Mesenchymal stem cell (in vitro differentiated cells and primary cell): ENCODE measurements around the gene HARBI1. TPM values are rescaled to one million over a fixed set of nuclear protein-coding genes. Genes with fewer than 3 reads are reported as not detected.

Experiments
- DNase-seq: peaks from one replicate; pipeline ENCODE4 v3.0.0-alpha.2; 2013
- H2AFZ ChIP-seq: one replicate; pipeline ENCODE4 v1.6.1; 2013; ENCODE audit warnings: low read depth, mild to moderate bottlenecking, control low read depth, inconsistent platforms, low read length, moderate library complexity
- H2AK5ac ChIP-seq: 2 replicates; pipeline ENCODE4 v1.6.1; 2013; ENCODE audit warnings: low read length, moderate library complexity, mild to moderate bottlenecking, inconsistent platforms; ENCODE audit not compliant: severe bottlenecking
- H2BK120ac ChIP-seq: one replicate; pipeline ENCODE4 v1.6.1; 2013; ENCODE audit warnings: low read depth, mild to moderate bottlenecking, inconsistent platforms, low read length, moderate library complexity
- H2BK12ac ChIP-seq, 2 experiments: one replicate each; pipeline ENCODE4 v1.6.1; 2013; ENCODE audit warnings: inconsistent platforms in 2 of 2, low read length in 2 of 2, mild to moderate bottlenecking in 2 of 2, moderate library complexity in 2 of 2, control low read depth in 1 of 2
- H2BK15ac ChIP-seq: one replicate; pipeline ENCODE4 v1.6.1; 2013; ENCODE audit warnings: mild to moderate bottlenecking, low read depth, inconsistent platforms; ENCODE audit not compliant: poor library complexity, severe bottlenecking
- H2BK5ac ChIP-seq: 2 replicates; pipeline ENCODE4 v1.6.1; 2013; ENCODE audit warnings: low read depth, mild to moderate bottlenecking, low read length, control low read depth, inconsistent platforms; ENCODE audit not compliant: poor library complexity, severe bottlenecking
- H3K14ac ChIP-seq, 2 experiments: one replicate each; pipeline ENCODE4 v1.6.1; 2013; ENCODE audit warnings: inconsistent platforms in 2 of 2, low read length in 2 of 2, control low read depth in 1 of 2, mild to moderate bottlenecking in 1 of 2, moderate library complexity in 1 of 2
- H3K18ac ChIP-seq, 2 experiments: one replicate each; pipeline ENCODE4 v1.6.1; 2013; ENCODE audit warnings: inconsistent platforms in 2 of 2, low read length in 2 of 2, control low read depth in 1 of 2, low read depth in 1 of 2, mild to moderate bottlenecking in 1 of 2
- H3K23ac ChIP-seq, 2 experiments: one replicate each; pipeline ENCODE4 v1.6.1; 2013; ENCODE audit warnings: inconsistent platforms in 2 of 2, low read length in 2 of 2, mild to moderate bottlenecking in 2 of 2, moderate library complexity in 2 of 2, control low read depth in 1 of 2
- H3K27ac ChIP-seq: 2 replicates; pipeline ENCODE4 v1.5.1; 2013; ENCODE audit warnings: mild to moderate bottlenecking, moderate library complexity, low read length, control low read depth, inconsistent platforms; ENCODE audit not compliant: poor library complexity, severe bottlenecking
- H3K27me3 ChIP-seq, 2 experiments: 2 replicates each; pipeline versions ENCODE4 v1.6.1 to v1.7.0; 2013; ENCODE audit warnings: low read length in 2 of 2, mild to moderate bottlenecking in 2 of 2, moderate library complexity in 2 of 2, control low read depth in 1 of 2, inconsistent platforms in 1 of 2; ENCODE audit not compliant: control insufficient read depth in 1 of 2, insufficient read depth in 1 of 2
- H3K36me3 ChIP-seq, 2 experiments: 2 replicates each; pipeline versions ENCODE4 v1.6.1 to v1.7.0; 2013; ENCODE audit warnings: low read length in 2 of 2, control low read depth in 1 of 2, inconsistent platforms in 1 of 2, low read depth in 1 of 2, mild to moderate bottlenecking in 1 of 2; ENCODE audit not compliant: insufficient read depth in 2 of 2, control insufficient read depth in 1 of 2
- H3K4ac ChIP-seq, 2 experiments: one replicate each; pipeline ENCODE4 v1.6.1; 2013; ENCODE audit warnings: inconsistent platforms in 2 of 2, low read length in 2 of 2, mild to moderate bottlenecking in 2 of 2, moderate library complexity in 2 of 2, control low read depth in 1 of 2, low read depth in 1 of 2
- H3K4me1 ChIP-seq: 2 replicates; pipeline ENCODE4 v1.6.1; 2013; ENCODE audit warnings: low read depth, low read length, control low read depth; ENCODE audit not compliant: control insufficient read depth, insufficient read depth
- H3K4me2 ChIP-seq: 2 replicates; pipeline ENCODE4 v1.6.1; 2013; ENCODE audit warnings: low read length, mild to moderate bottlenecking, inconsistent platforms; ENCODE audit not compliant: poor library complexity, severe bottlenecking
- H3K4me3 ChIP-seq, 2 experiments: 2 replicates each; pipeline versions ENCODE4 v1.5.1 to v1.7.0; 2013; ENCODE audit warnings: low read length in 2 of 2, mild to moderate bottlenecking in 2 of 2, control low read depth in 1 of 2, low read depth in 1 of 2; ENCODE audit not compliant: insufficient read depth in 1 of 2
- H3K79me1 ChIP-seq: replicated peaks from 2 replicates; pipeline ENCODE4 v1.6.1; 2013; ENCODE audit warnings: mild to moderate bottlenecking, control low read depth, low read length, inconsistent platforms; ENCODE audit not compliant: poor library complexity, severe bottlenecking
- H3K9ac ChIP-seq: 2 replicates; pipeline ENCODE4 v1.7.0; 2013; ENCODE audit warnings: mild to moderate bottlenecking, low read length, moderate library complexity
- H3K9me3 ChIP-seq: 2 replicates; pipeline ENCODE4 v1.7.0; 2013; ENCODE audit warnings: mild to moderate bottlenecking, low read length; ENCODE audit not compliant: control insufficient read depth
- H4K8ac ChIP-seq: one replicate; pipeline ENCODE4 v1.6.1; 2013; ENCODE audit warnings: inconsistent platforms, mild to moderate bottlenecking, low read length, moderate library complexity
- H4K91ac ChIP-seq: one replicate; pipeline ENCODE4 v1.6.1; 2013; ENCODE audit warnings: mild to moderate bottlenecking, low read length, inconsistent platforms
- WGBS: methylation state at CpG from one replicate; pipeline ENCODE4 v1.1.7; 2013; ENCODE audit warnings: mixed read lengths; 5-methylcytosine and 5-hydroxymethylcytosine counted together
- polyA plus RNA-seq, 2 experiments: library from polyadenylated mRNA; stranded (reverse); fragments of 200-250 nt; gene quantifications; one replicate each; pipeline ENCODE4 v1.2.3, GENCODE V29; 2013

Gene HARBI1
- polyA plus RNA-seq (2013, experiment 1 of 2), result 3.6 TPM
- 3.3 TPM for polyA plus RNA-seq (2013, experiment 2 of 2)

- Histone ChIP-seq H4K91ac (peak within 1 kb of the TSS; percentile 99), H2BK12ac (peak within 1 kb of the TSS in 1 of 2 experiments; percentile 18), H3K79me1 (peaks cover 14% of the 10 kb centered on the region), H2BK5ac (peak within 1 kb of the TSS; percentile 82), H3K18ac (peak within 1 kb of the TSS; percentile 95 to 98), H3K14ac (peak within 1 kb of the TSS; percentile 86 to 87), H2BK120ac (no peak within 1 kb of the TSS), H3K4me3 (peak within 1 kb of the TSS; percentile 100), H3K36me3 (peaks cover 11 to 16% of the 10 kb centered on the region in 2 experiments), H3K4me2 (peak within 1 kb of the TSS; percentile 81), H2AK5ac (peak within 1 kb of the TSS; percentile 87), H3K9ac (peak within 1 kb of the TSS; percentile 100), H2BK15ac (peak within 1 kb of the TSS; percentile 80), H3K27ac (peak within 1 kb of the TSS; percentile 92), H3K27me3 (no peaks in the 10 kb centered on the region), H2AFZ (peak within 1 kb of the TSS; percentile 94), H3K23ac (peak within 1 kb of the TSS in 1 of 2 experiments; percentile 99), H4K8ac (peak within 1 kb of the TSS; percentile 100), H3K9me3 (no peaks in the 10 kb centered on the region), H3K4ac (peak within 1 kb of the TSS; percentile 94 to 99), H3K4me1 (peaks cover 7% of the 10 kb centered on the region)
- WGBS, result under 1% methylated on average over 50 of the region's 72 CpGs
- peak; percentile 90 for DNase-seq
These were observed at the start of gene HARBI1, which contains the start of gene ATG13 for GRCh38 chr11:46617134-46617971. HARBI1 (minus strand) TSS chr11:46617227; CDS start chr11:46616237, 990 bp downstream. ATG13 (plus strand) TSS chr11:46617553; CDS start chr11:46644292, 26,739 bp downstream.

DNA sequence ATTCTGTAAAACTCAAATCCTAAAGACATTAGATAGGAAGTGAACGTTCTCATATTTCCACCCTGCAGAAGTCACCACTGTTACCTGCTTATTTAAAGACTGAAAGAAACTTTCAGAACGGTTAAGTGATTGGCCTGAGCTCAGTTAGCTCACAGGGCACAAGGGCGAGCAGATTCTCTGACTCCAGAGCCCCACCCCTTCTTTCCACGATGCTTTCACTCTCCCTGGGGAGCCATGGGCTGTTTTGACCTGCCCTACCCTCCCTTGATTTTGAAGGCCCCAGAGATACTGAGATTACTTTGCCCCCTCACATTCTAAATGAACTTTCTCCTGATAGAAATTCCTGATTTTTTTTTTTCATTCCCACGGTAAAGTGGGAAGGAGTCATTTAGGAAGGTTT, 49.5 kb upstream of the HARBI1 start:
- peak overlapping the region; percentile 20 for H3K9ac ChIP-seq
- H2BK12ac ChIP-seq, result no peak overlapping the region
- WGBS, result 68% methylated on average over 4 of the region's 5 CpGs
- no peaks in the 10 kb centered on the region for H3K27me3 ChIP-seq
- H2AFZ ChIP-seq, result no peak overlapping the region
- H2BK15ac ChIP-seq, result no peak overlapping the region
- no peak overlapping the region for H2AK5ac ChIP-seq
- H4K91ac ChIP-seq, result no peak overlapping the region
- H2BK5ac ChIP-seq, result no peak overlapping the region
- H2BK120ac ChIP-seq, result no peak overlapping the region
- no peak overlapping the region for H3K18ac ChIP-seq
- H3K27ac ChIP-seq, result no peak overlapping the region
- H3K9me3 ChIP-seq, result no peaks in the 10 kb centered on the region
- no peak overlapping the region for H3K14ac ChIP-seq
- peaks cover 1% of the 10 kb centered on the region for H3K4me1 ChIP-seq
- no peak overlapping the region for H3K23ac ChIP-seq
- peaks cover 5% of the 10 kb centered on the region for H3K79me1 ChIP-seq
- H3K4me2 ChIP-seq, result no peak overlapping the region
- H3K4me3 ChIP-seq, result no peak overlapping the region
- DNase-seq, result no peak
- H3K36me3 ChIP-seq, result peaks cover 64 to 90% of the 10 kb centered on the region in 2 experiments
- H3K4ac ChIP-seq, result no peak overlapping the region
- H4K8ac ChIP-seq, result no peak overlapping the region

GRCh38 chr11:46665356-46665755, 48.3 kb upstream of the HARBI1 start:
- no peak overlapping the region for H4K8ac ChIP-seq
- H3K9ac ChIP-seq, result no peak overlapping the region
- no peak overlapping the region for H3K27ac ChIP-seq
- no peak overlapping the region for H2AK5ac ChIP-seq
- H3K14ac ChIP-seq, result no peak overlapping the region
- H3K79me1 ChIP-seq, result peaks cover 5% of the 10 kb centered on the region
- DNase-seq, result no peak
- 100% methylated on average over 1 of the region's 1 CpG for WGBS
- H3K27me3 ChIP-seq, result no peaks in the 10 kb centered on the region
- H2BK120ac ChIP-seq, result no peak overlapping the region
- H3K36me3 ChIP-seq, result peaks cover 68 to 83% of the 10 kb centered on the region in 2 experiments
- no peak overlapping the region for H3K18ac ChIP-seq
- no peak overlapping the region for H2BK15ac ChIP-seq
- H3K9me3 ChIP-seq, result no peaks in the 10 kb centered on the region
- no peak overlapping the region for H3K4me2 ChIP-seq
- no peak overlapping the region for H2AFZ ChIP-seq
- H2BK12ac ChIP-seq, result no peak overlapping the region
- no peak overlapping the region for H2BK5ac ChIP-seq
- H3K23ac ChIP-seq, result no peak overlapping the region
- H3K4ac ChIP-seq, result no peak overlapping the region
- H3K4me1 ChIP-seq, result peaks cover 3% of the 10 kb centered on the region
- no peak overlapping the region for H3K4me3 ChIP-seq
- no peak overlapping the region for H4K91ac ChIP-seq

DNA sequence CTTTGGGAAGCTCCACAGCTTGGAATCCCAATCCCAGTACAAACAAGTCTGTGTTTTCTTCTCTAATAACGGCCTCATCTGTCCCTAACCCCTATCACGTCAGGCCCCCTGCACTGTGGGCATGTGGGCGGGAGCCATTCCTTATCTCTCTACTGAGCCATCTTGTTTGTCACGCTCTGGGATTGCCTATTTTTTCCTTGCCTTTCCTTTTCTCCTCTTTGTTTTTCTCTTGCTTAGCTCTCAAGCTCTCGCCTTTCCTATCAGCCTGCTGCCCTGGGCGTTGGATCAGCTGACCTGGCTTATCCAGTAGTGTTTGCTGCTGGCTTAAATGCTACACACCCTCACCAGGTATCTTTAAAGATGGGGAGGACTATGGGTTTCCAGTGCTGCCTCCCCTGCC, 47.6 kb upstream of the HARBI1 start:
- H3K4ac ChIP-seq, result no peak overlapping the region
- H2AFZ ChIP-seq, result no peak overlapping the region
- H3K4me1 ChIP-seq, result peaks cover 3% of the 10 kb centered on the region
- H4K8ac ChIP-seq, result no peak overlapping the region
- no peak overlapping the region for H3K18ac ChIP-seq
- 77% methylated on average over 6 of the region's 6 CpGs for WGBS
- H2AK5ac ChIP-seq, result no peak overlapping the region
- no peaks in the 10 kb centered on the region for H3K9me3 ChIP-seq
- no peak overlapping the region for H3K4me2 ChIP-seq
- no peaks in the 10 kb centered on the region for H3K27me3 ChIP-seq
- no peak overlapping the region for H2BK15ac ChIP-seq
- no peak overlapping the region for H3K14ac ChIP-seq
- H4K91ac ChIP-seq, result no peak overlapping the region
- H2BK120ac ChIP-seq, result no peak overlapping the region
- no peak overlapping the region for H3K4me3 ChIP-seq
- no peak overlapping the region for H2BK12ac ChIP-seq
- H3K23ac ChIP-seq, result no peak overlapping the region
- peaks cover 5% of the 10 kb centered on the region for H3K79me1 ChIP-seq
- no peak overlapping the region for H2BK5ac ChIP-seq
- H3K36me3 ChIP-seq, result peaks cover 63 to 78% of the 10 kb centered on the region in 2 experiments
- no peak overlapping the region for H3K9ac ChIP-seq
- no peak overlapping the region for H3K27ac ChIP-seq
- DNase-seq, result no peak
